Measurements from ENCODE around the gene NRF1.
A peak's percentile ranks its signal among the peaks of the same experiment; 100 is the strongest.

Gene NRF1

GRCh38 chr7:129771928-129772479 is 160.5 kb downstream of the NRF1 start:
- no peak for DNase-seq

- no peak for DNase-seq
These were observed 161.2 kb downstream of the NRF1 start for GRCh38 chr7:129772646-129773280.

GRCh38 chr7:129773328-129773731 is 161.8 kb downstream of the NRF1 start:
- no peak for DNase-seq

- DNase-seq = no peak
These were observed 162.4 kb downstream of the NRF1 start for GRCh38 chr7:129773871-129774270.

GRCh38 chr7:129774359-129774758 is 162.8 kb downstream of the NRF1 start:
- no peak for DNase-seq

- no peak for DNase-seq
These were observed 163.6 kb downstream of the NRF1 start for GRCh38 chr7:129774871-129775694.

GRCh38 chr7:129775695-129776361 is 164.3 kb downstream of the NRF1 start:
- DNase-seq = no peak

- DNase-seq = no peak
These were observed 164.8 kb downstream of the NRF1 start for GRCh38 chr7:129776362-129776722.

- DNase-seq = no peak
These were observed 165.8 kb downstream of the NRF1 start for GRCh38 chr7:129777195-129777844.

GRCh38 chr7:129777993-129778769 is 166.7 kb downstream of the NRF1 start:
- DNase-seq = no peak

GRCh38 chr7:129778770-129779601 is 167.5 kb downstream of the NRF1 start:
- no peak for DNase-seq

GRCh38 chr7:129779602-129780256 is 168.2 kb downstream of the NRF1 start:
- DNase-seq = peak in 1 of 5 donors; percentile 15

GRCh38 chr7:129780257-129780973 is 168.9 kb downstream of the NRF1 start:
- peak; percentile 49 to 63 (median 56) for DNase-seq

GRCh38 chr7:129780974-129781927 is 169.7 kb downstream of the NRF1 start:
- DNase-seq = no peak

GRCh38 chr7:129781928-129782817 is 170.7 kb downstream of the NRF1 start:
- no peak for DNase-seq

- DNase-seq = no peak
These were observed 171.5 kb downstream of the NRF1 start for GRCh38 chr7:129782818-129783583.

GRCh38 chr7:129783584-129783919 is 172.0 kb downstream of the NRF1 start:
- no peak for DNase-seq
